Transverse colon (tissue), 4 donors: ENCODE data around the gene RAD21L1.

Experiments
- CTCF ChIP-seq, 5 experiments: fragments of 200-600 bp in 3 of 5; fragments of 450-650 bp in 2 of 5; sonication (generic) in 3 of 5; IDR thresholded peaks; 1 replicate in 2 of 5; 2 replicates in 3 of 5; pipeline ENCODE4 v1.5.1; 2016 to 2017; ENCODE audit warnings: antibody characterized with exemption in 5 of 5, inconsistent platforms in 3 of 5, mild to moderate bottlenecking in 2 of 5, moderate library complexity in 1 of 5
- EP300 ChIP-seq: sonication (generic); formaldehyde crosslinking; IDR thresholded peaks from one replicate; pipeline ENCODE4 v1.6.1; 2017; ENCODE audit warnings: antibody characterized with exemption, low read depth
- POLR2A ChIP-seq: fragments of 450-650 bp; IDR thresholded peaks from one replicate; pipeline ENCODE4 v1.6.1; 2016; ENCODE audit warnings: antibody characterized with exemption, mild to moderate bottlenecking, moderate library complexity
- POLR2AphosphoS5 ChIP-seq, 3 donors: sonication (generic); formaldehyde crosslinking; IDR thresholded peaks; one replicate each; pipeline ENCODE4 v1.6.1; 2016; ENCODE audit warnings: antibody characterized with exemption in 3 of 3

DNA sequence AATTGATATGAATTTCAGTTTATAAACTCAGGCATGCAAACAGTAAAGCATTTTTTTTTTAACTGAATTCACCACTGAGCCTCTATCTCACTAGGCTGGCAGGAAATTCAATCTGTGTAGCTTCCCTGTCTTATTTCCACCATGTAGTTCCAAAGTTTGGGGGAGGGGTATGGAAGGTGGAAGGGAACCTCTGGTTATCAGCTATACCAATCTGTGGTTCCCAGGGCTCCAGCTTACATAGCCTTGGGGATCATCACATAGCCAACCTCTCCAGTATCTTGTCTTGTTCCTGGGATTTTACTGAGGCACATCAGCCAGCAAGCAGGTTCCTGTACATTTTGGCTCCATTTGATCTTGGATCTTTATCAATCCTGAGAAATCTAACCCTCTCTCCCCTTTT lies 15.6 kb downstream of the RAD21L1 start:
- no peak for TF ChIP-seq CTCF (IDR thresholded peaks at IDR 0.05)
- TF ChIP-seq EP300, result no peak
- TF ChIP-seq POLR2AphosphoS5 (IDR thresholded peaks at IDR 0.05), result no peak
- no peak for TF ChIP-seq POLR2A
